HS-27A (cell line): ENCODE results near the gene EDA.

Source experiments
- DNase-seq: peaks from one replicate; pipeline ENCODE4 v3.0.0-alpha.2; 2012; ENCODE audit warnings: low read depth, missing footprints

EDA gene

DNA sequence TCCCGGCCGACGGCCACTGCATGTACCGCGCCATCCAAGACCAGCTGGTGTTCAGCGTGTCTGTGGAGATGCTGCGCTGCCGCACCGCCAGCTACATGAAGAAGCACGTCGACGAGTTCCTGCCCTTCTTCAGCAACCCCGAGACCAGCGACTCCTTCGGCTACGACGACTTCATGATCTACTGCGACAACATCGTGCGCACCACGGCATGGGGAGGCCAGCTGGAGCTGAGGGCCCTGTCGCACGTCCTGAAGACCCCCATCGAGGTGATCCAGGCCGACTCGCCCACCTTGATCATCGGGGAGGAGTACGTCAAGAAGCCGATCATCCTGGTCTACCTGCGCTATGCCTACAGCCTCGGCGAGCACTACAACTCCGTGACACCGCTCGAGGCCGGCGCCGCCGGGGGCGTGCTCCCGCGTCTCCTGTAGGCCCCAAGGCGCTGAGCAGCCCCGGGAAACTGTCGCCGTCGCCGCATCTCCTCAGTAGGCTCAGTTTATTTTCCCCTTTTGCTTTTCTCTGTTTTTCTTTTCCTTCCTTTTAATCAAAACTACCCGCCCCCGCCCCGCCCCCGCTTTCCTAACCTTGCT, 447.1 kb downstream of the EDA start:
- DNase-seq: no peak

DNA sequence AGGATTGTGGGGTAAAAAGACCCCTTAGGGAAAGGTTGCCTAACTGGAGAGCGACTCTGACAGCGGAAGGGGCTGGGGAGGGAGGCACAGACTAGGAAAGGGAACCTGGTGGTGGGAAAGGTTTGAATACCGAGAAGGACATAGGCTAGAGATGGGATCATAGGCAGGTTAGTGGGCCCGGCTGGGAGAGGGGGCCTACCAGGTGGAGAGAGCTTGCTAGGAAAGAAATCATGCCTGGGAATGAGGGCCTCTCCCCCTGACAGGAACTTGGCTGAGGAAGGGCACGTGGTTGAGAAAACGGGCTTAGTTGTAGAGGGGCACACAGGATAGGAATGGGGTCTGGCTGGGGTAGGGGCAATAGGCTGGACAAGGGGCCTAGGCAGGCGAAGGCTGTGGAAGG, 450.7 kb downstream of the EDA start:
- DNase-seq: no peak

DNA sequence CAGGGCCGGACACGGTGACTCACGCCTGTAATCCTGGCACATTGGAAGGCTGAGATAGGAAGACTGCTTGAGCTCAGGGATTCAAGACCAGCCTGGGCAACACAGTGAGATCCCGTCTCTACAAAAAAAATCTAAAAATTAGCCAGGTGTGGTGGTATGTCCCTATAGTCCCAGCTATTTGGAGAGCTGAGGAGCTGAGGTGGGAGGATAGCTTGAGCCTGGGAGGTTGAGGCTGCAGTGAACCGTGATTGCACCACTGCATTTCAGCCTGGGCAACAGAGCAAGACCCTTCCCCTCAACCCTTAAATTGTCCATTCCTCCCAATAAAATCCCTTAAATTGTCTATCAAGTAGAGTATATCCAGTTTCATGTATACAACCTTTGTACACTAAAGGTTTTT, 463.4 kb downstream of the EDA start:
- DNase-seq: no peak

DNA sequence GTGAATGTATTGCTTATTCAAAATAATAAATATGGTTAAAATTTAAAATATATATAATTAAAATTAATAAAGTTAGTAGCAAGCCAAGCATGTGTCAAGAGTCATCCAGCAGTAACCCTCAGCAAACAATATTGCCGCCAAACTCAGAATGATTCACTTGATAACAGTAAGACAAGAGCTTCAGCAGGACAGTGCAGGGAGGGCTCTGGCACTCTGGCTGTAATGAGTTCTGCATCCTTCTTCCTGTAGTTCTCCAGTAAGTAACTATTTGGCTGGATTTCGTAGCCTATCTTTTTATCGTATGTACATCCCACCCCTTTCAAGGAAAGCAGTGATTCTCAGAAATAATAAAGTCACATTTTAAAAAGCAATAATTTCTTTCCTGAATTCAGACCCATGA, 464.0 kb downstream of the EDA start:
- DNase-seq: no peak

DNA sequence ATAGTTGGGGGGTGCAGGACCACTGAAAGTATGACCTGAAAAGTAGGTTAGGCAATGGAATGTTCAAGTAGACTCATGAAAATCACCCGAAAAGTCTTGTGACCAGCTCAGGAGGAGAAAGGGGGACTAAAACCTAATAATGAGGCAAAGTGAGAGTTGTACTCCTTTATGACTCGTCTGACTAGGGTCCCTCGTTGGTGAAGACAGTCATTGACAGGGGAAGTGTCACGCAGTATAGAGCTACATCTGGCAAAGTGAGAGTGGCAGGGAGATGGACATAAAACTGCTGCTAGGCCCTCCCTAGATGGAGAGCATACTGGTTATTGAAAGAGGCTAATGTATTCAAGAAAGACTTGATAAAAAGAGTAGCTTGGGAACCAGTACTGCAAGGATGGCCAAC, 466.8 kb downstream of the EDA start:
- DNase-seq: no peak

DNA sequence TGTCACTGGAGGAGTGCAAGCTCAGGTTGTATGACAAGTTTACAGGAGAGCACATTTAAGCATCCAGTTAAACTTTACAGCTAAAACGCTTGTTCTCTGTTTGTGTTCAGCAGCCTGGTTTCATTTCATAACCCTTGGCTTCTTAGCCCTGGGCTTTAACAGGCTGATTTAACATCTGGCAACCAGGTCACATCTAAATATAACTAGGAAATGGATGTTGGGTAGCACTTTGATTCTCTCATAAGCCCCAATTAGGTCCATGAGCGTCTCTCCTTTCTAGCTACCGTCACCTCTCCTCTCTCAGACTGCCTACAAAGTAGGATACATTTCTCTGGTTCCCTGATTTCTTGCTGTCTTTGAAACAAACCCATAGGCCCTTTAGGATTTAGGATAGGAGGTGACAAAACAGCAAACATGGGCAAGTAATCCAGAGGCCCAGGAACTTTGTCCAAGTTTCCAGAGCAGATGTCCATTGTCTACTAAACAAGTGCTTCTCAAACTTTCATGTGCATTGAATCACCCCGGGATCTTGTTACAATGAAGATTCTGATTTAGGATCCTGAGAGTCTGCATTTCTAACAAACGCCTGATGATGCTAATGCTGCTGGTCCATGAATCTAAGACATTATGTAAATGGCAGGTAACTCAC, 468.8 kb downstream of the EDA start:
- DNase-seq: no peak

DNA sequence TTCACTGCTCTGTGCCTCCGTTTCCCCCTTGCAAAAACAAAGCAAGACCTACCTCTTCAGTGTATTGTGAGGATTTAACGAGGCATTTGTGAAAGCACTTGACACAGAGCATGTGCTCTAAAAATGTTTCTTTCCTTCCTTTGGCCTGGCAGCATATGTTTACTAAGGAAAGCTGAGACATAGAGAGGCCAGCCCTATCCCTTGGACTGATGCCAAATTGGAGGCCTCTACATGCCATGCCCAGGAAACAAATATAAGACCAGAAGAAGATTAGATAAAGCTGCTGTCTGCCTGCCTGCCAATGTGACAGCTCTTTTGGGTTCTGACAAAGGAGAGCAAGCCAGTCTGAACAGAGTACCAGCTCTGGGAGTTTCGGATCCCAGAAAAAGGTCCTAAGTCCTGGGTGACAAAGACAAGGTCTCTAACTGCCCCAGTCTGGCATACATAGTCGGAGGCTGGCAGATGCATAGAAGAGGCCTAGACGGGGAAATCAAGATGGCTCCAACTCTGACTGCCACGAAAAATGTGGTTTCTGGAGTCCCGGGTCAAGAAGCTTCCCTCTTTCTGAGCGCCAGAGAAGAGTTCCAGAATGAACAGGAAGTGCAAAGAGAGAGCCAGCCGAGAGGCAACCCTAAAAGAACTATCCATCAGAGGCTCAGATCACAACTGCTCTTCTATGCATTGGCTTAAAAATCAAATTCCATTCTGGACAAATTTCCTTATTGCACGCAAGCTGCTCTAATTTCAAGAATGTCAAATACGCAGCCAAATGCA, 472.1 kb downstream of the EDA start:
- no peak for DNase-seq

DNA sequence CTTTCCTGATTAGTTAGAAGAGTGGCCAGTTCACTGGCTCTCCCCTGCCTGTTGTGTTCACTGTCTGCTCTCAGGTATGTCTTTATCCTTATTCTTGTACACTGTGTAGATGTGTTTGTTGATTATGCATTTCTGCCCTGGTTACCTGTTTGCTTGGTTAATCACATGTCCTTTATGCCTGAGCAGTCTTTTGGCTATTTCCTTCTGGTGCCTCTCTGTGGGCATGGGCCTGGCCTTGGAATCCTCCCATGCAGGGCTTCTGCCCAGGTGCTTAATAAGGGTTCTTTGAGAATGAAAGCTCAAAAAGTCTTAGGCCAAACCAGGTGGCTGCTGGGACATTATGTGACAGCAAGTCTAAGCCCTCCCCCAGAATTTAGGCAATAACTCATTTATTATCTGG, 472.8 kb downstream of the EDA start:
- no peak for DNase-seq
